GM12874 (cell line): ENCODE data around the gene TEX261.

Experiments used
- CTCF ChIP-seq: IDR thresholded peaks from 2 replicates; pipeline ENCODE4 v1.5.1; 2011; ENCODE audit warnings: low read depth, mild to moderate bottlenecking, control low read depth, low read length, moderate library complexity; ENCODE audit not compliant: insufficient read depth

The TEX261 gene

GRCh38 chr2:70961648-70961994, 33.1 kb downstream of the TEX261 start:
- TF ChIP-seq CTCF, result no peak

GRCh38 chr2:70960833-70961647, 33.6 kb downstream of the TEX261 start:
- no peak for TF ChIP-seq CTCF

- peak; percentile 45 for TF ChIP-seq CTCF
Measured at GRCh38 chr2:70959851-70960832, 34.5 kb downstream of the TEX261 start.

GRCh38 chr2:70959271-70959761, 35.4 kb downstream of the TEX261 start:
- no peak for TF ChIP-seq CTCF

- no peak for TF ChIP-seq CTCF
Measured at GRCh38 chr2:70958759-70959158, 35.9 kb downstream of the TEX261 start.

GRCh38 chr2:70957798-70958197, 36.9 kb downstream of the TEX261 start:
- TF ChIP-seq CTCF, result no peak

GRCh38 chr2:70956141-70956540, 38.5 kb downstream of the TEX261 start:
- no peak for TF ChIP-seq CTCF
